ENCODE data around the gene RDH14.

- TF ChIP-seq, protein P1, sequence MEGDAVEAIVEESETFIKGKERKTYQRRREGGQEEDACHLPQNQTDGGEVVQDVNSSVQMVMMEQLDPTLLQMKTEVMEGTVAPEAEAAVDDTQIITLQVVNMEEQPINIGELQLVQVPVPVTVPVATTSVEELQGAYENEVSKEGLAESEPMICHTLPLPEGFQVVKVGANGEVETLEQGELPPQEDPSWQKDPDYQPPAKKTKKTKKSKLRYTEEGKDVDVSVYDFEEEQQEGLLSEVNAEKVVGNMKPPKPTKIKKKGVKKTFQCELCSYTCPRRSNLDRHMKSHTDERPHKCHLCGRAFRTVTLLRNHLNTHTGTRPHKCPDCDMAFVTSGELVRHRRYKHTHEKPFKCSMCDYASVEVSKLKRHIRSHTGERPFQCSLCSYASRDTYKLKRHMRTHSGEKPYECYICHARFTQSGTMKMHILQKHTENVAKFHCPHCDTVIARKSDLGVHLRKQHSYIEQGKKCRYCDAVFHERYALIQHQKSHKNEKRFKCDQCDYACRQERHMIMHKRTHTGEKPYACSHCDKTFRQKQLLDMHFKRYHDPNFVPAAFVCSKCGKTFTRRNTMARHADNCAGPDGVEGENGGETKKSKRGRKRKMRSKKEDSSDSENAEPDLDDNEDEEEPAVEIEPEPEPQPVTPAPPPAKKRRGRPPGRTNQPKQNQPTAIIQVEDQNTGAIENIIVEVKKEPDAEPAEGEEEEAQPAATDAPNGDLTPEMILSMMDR (IDR thresholded peaks at IDR 0.05 in 8 of 11, conservative IDR thresholded peaks at IDR 0.05 in 3 of 11): peak; percentile 72 to 88 (median 77)
- TF ChIP-seq POLR2A (IDR thresholded peaks at IDR 0.05): no peak
Observed at GRCh38 chr2:18520451-18521425, 39.7 kb downstream of the RDH14 start.
